LNCAP (cell line): ENCODE measurements around the gene GTF3A.

Experiments
- CTCF ChIP-seq: fragments of 450-650 bp; IDR thresholded peaks from 2 replicates; pipeline ENCODE4 v1.5.1; 2017; ENCODE audit warnings: mild to moderate bottlenecking

The GTF3A gene

GRCh38 chr13:27483421-27483820 lies 59.0 kb downstream of the GTF3A start:
- TF ChIP-seq CTCF, result no peak
